HCT116 (cell line): ENCODE data around the gene HOXB2. TPM values are rescaled to one million over a fixed set of nuclear protein-coding genes. Genes with fewer than 3 reads are reported as not detected.

Source experiments
- ATAC-seq: fragments of 200-7000 bp; cut with Tn5 transposase; 2 replicates; pipeline ENCODE4 v1.9.1; 2020; ENCODE audit warnings: mild to moderate bottlenecking, moderate library complexity
- BruUV-seq: library from RNA; stranded (reverse); fragments of 400-500 nt; replicated peaks from 2 replicates; lab custom pipeline; 2021; lab: Mats Ljungman, UMichigan
- CTCF ChIA-PET: fragments of 300-600 bp; sonication (Branson Sonifier 250); formaldehyde crosslinking; loops from one replicate; lab custom pipeline; 2021; ENCODE audit warnings: antibody characterized with exemption; lab: Charles Lee
- POLR2A ChIA-PET: fragments of 300-600, 350-600 bp; sonication (Branson Sonifier 250); formaldehyde crosslinking; loops from one replicate; lab custom pipeline; 2021; ENCODE audit warnings: antibody characterized with exemption; lab: Charles Lee
- RAD21 ChIA-PET, 2 experiments: fragments of 300-600 bp; sonication (Branson Sonifier 250); formaldehyde crosslinking; loops; one replicate each; lab custom pipeline; 2023; ENCODE audit warnings: low total read pairs in 2 of 2; ENCODE audit not compliant: uncharacterized antibody in 2 of 2, unreplicated experiment in 2 of 2, low non-redundant PET in 1 of 2; lab: Charles Lee
- DNase-seq: peaks from one replicate; pipeline ENCODE4 v3.0.0-alpha.2; 2010; ENCODE audit warnings: low read depth, low spot score
- H2AFZ ChIP-seq: fragments of 200-600 bp; shearing (Covaris generic), sonication (generic); 2 replicates; pipeline ENCODE4 v1.6.1; 2017; ENCODE audit warnings: low read depth, mixed run types, mixed read lengths, antibody characterized with exemption, low read length; ENCODE audit not compliant: poor library complexity, severe bottlenecking
- H3K27ac ChIP-seq: 2 replicates; pipeline ENCODE4 v1.5.1; 2012; ENCODE audit warnings: low read depth, low read length
- H3K27me3 ChIP-seq: fragments of 200-600 bp; sonication (generic); 2 replicates; pipeline ENCODE4 v1.6.1; 2016; ENCODE audit warnings: mixed run types, low read length, mixed read lengths; ENCODE audit not compliant: insufficient read depth
- H3K36me3 ChIP-seq, 2 experiments: fragments of 200-500 bp in 1 of 2; fragments of 200-600 bp in 1 of 2; sonication (Bioruptor generic) in 1 of 2; sonication (generic) in 1 of 2; 2 replicates each; pipeline versions ENCODE4 v1.5.1 to v1.6.1; 2014 to 2016; ENCODE audit warnings: low read length in 2 of 2, inconsistent platforms in 1 of 2, mixed read lengths in 1 of 2, mixed run types in 1 of 2; ENCODE audit not compliant: insufficient read depth in 2 of 2, control insufficient read depth in 1 of 2
- H3K4me1 ChIP-seq, 2 experiments: fragments of 200-600 bp in 1 of 2; sonication (generic) in 1 of 2; 2 replicates each; pipeline versions ENCODE4 v1.5.1 to v1.6.1; 2012 to 2017; ENCODE audit warnings: low read length in 2 of 2, inconsistent platforms in 1 of 2, mild to moderate bottlenecking in 1 of 2, mixed read lengths in 1 of 2, mixed run types in 1 of 2, moderate library complexity in 1 of 2; ENCODE audit not compliant: insufficient read depth in 2 of 2, control insufficient read depth in 1 of 2
- H3K4me2 ChIP-seq: fragments of 200-600 bp; sonication (generic); 2 replicates; pipeline ENCODE4 v1.6.1; 2017; ENCODE audit warnings: mixed run types, low read length, mixed read lengths
- H3K4me3 ChIP-seq, 2 experiments: fragments of 200-600 bp in 1 of 2; sonication (generic) in 1 of 2; replicated peaks in 1 of 2; 2 replicates each; pipeline ENCODE4 v1.5.1; 2011 to 2016; ENCODE audit warnings: low read length in 2 of 2, control low read depth in 1 of 2, low read depth in 1 of 2, mild to moderate bottlenecking in 1 of 2, mixed read lengths in 1 of 2, mixed run types in 1 of 2
- H3K79me2 ChIP-seq: fragments of 200-600 bp; sonication (generic); 2 replicates; pipeline ENCODE4 v1.6.1; 2017; ENCODE audit warnings: mild to moderate bottlenecking, mixed run types, low read length, moderate library complexity, mixed read lengths; ENCODE audit not compliant: insufficient read depth
- H3K9ac ChIP-seq: fragments of 200-600 bp; sonication (generic); 2 replicates; pipeline ENCODE4 v1.6.1; 2016; ENCODE audit warnings: low read length, mixed read lengths
- H3K9me2 ChIP-seq: fragments of 200-600 bp; sonication (generic), shearing (Covaris generic); 2 replicates; pipeline ENCODE4 v1.6.1; 2017; ENCODE audit warnings: mixed run types, mild to moderate bottlenecking, moderate library complexity; ENCODE audit not compliant: insufficient read depth
- H3K9me3 ChIP-seq, 2 experiments: fragments of 200-500 bp in 1 of 2; fragments of 200-600 bp in 1 of 2; sonication (Bioruptor generic) in 1 of 2; sonication (generic) in 1 of 2; 2 replicates each; pipeline ENCODE4 v1.6.1; 2014 to 2017; ENCODE audit warnings: low read length in 2 of 2, mixed read lengths in 2 of 2, inconsistent platforms in 1 of 2, low read depth in 1 of 2, mild to moderate bottlenecking in 1 of 2, mixed run types in 1 of 2, moderate library complexity in 1 of 2; ENCODE audit not compliant: control insufficient read depth in 1 of 2, insufficient read depth in 1 of 2
- H4K20me1 ChIP-seq: fragments of 200-600 bp; sonication (generic), shearing (Covaris generic); 2 replicates; pipeline ENCODE4 v1.6.1; 2017; ENCODE audit warnings: mixed run types, mild to moderate bottlenecking, moderate library complexity; ENCODE audit not compliant: insufficient read depth
- CBX3 ChIP-seq: IDR thresholded peaks from 2 replicates; pipeline ENCODE4 v1.6.1; 2012; ENCODE audit warnings: low read depth
- ELF1 ChIP-seq: IDR thresholded peaks from 2 replicates; pipeline ENCODE4 v1.6.1; 2012; ENCODE audit warnings: low read depth, borderline replicate concordance
- EZH2phosphoT487 ChIP-seq: fragments of 200-600 bp; IDR thresholded peaks from 2 replicates; pipeline ENCODE4 v1.6.1; 2018; ENCODE audit warnings: antibody characterized with exemption, borderline replicate concordance
- POLR2A ChIP-seq: IDR thresholded peaks from 2 replicates; pipeline ENCODE4 v1.7.0; 2011; ENCODE audit warnings: borderline replicate concordance; ENCODE audit not compliant: insufficient read depth, insufficient read length; ENCODE audit errors: extremely low read depth
- intact Hi-C: fragments of 100-400 bp; cut with micrococcal nuclease; formaldehyde crosslinking; loops from 2 replicates; pipeline ENCODE4 v1.10.0; 2022
- total RNA-seq: library from RNA; stranded (reverse); gene quantifications from one replicate; pipeline ENCODE4 v1.2.1, GENCODE V29; 2021; ENCODE audit not compliant: unreplicated experiment
- TF ChIP-seq, protein P1 (sequence below): IDR thresholded peaks from 2 replicates; pipeline ENCODE4 v1.6.1; 2012; ENCODE audit warnings: low read depth
- TF ChIP-seq, protein P2 (sequence below), 3 experiments: fragments of 200-600 bp in 1 of 3; sonication (generic) in 1 of 3; IDR thresholded peaks in 2 of 3; conservative IDR thresholded peaks in 1 of 3; 2 replicates each; pipeline ENCODE4 v1.5.1; 2012 to 2017; ENCODE audit warnings: low read depth in 2 of 3, low read length in 2 of 3, antibody characterized with exemption in 1 of 3, borderline replicate concordance in 1 of 3, control low read depth in 1 of 3, mild to moderate bottlenecking in 1 of 3, mixed read lengths in 1 of 3, mixed run types in 1 of 3, moderate library complexity in 1 of 3; ENCODE audit not compliant: insufficient read depth in 1 of 3
- TF ChIP-seq, protein P3 (sequence below): IDR thresholded peaks from 2 replicates; pipeline ENCODE4 v1.6.1; 2012

Gene HOXB2
- total RNA-seq, 1 experiment from 2014 or later, result 2.0 TPM

DNA sequence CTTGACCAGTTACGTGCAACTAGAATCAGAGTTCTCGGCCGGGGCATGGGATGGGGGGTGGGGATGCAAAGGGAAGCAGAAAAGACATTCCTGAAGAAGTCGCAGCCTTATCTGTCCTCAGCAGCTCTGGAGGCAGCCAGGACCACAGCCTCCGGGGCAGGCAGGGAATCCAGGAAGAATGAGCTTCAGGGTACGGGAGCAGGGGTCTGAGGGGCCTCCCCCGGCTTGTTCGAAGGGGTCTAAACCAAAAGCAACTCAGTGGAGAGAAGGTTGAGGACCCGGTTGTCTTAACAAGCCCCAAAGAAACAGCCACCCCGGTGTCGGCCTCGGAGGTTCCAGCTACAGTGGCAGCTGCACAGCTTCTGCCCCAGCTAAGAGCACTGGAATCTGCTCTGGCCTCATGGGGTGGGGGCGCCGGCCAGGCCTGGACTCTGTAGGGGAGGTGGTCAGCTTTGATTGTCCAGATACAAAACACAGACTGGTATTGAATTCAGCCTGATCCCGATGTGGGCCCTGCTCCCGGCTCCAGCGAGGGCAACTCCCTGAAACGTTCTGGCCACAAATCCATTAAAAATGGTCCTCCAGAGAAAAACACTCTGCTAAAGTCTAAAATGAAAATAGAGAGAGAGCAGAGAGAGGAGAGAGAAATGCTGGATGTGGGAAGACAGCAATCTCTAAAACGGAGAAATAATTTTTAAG is 25.6 kb upstream of the HOXB2 start (continued):
- TF ChIP-seq, protein P1, sequence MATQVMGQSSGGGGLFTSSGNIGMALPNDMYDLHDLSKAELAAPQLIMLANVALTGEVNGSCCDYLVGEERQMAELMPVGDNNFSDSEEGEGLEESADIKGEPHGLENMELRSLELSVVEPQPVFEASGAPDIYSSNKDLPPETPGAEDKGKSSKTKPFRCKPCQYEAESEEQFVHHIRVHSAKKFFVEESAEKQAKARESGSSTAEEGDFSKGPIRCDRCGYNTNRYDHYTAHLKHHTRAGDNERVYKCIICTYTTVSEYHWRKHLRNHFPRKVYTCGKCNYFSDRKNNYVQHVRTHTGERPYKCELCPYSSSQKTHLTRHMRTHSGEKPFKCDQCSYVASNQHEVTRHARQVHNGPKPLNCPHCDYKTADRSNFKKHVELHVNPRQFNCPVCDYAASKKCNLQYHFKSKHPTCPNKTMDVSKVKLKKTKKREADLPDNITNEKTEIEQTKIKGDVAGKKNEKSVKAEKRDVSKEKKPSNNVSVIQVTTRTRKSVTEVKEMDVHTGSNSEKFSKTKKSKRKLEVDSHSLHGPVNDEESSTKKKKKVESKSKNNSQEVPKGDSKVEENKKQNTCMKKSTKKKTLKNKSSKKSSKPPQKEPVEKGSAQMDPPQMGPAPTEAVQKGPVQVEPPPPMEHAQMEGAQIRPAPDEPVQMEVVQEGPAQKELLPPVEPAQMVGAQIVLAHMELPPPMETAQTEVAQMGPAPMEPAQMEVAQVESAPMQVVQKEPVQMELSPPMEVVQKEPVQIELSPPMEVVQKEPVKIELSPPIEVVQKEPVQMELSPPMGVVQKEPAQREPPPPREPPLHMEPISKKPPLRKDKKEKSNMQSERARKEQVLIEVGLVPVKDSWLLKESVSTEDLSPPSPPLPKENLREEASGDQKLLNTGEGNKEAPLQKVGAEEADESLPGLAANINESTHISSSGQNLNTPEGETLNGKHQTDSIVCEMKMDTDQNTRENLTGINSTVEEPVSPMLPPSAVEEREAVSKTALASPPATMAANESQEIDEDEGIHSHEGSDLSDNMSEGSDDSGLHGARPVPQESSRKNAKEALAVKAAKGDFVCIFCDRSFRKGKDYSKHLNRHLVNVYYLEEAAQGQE, result no peak
- TF ChIP-seq, all 23 proteins: peak for 0

DNA sequence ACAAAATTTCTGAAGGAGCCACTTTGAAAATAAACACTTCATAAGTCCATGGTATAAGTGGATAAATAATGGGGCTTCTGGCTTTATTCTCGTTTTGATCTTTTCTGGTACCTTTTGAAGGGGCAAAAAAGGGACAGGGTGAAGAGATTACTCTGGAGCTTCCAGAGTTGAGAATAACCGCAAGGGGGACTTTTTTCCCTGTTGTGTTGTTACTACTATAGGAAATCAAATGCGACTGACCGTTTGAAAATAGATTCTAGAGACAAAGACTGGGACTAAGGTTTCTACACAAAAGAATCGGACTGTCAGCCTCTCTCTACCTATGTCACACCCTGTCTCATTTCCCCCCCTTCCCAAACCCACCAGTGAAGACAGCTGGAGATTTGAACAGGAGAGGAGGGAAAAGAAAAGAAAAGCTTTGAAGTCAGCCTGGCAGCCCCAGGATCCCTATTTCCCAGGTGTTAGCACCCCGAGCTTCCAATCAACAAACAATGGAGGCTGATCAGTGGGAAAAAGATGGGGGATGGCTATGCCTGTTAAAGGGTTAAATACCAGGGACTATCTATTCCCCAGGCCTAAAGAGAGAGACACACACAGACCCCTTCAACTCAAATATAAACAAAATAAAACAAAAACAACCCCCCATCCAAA is 24.9 kb upstream of the HOXB2 start:
- RAD21 ChIA-PET, result no interaction called here
- no peaks in the 10 kb centered on the region for H4K20me1 ChIP-seq
- H2AFZ ChIP-seq, result no peak overlapping the region
- H3K27me3 ChIP-seq, result no peaks in the 10 kb centered on the region
- H3K79me2 ChIP-seq, result peaks cover 70% of the 10 kb centered on the region
- no peak overlapping the region for H3K27ac ChIP-seq
- H3K4me3 ChIP-seq, result no peak overlapping the region
- POLR2A ChIA-PET, result no interaction called here
- ATAC-seq, result no peak
- TF ChIP-seq ELF1, result no peak
- TF ChIP-seq POLR2A, result no peak
- TF ChIP-seq EZH2phosphoT487, result no peak
- TF ChIP-seq CBX3, result no peak
- TF ChIP-seq, protein P1, result no peak
- TF ChIP-seq, protein P2, sequence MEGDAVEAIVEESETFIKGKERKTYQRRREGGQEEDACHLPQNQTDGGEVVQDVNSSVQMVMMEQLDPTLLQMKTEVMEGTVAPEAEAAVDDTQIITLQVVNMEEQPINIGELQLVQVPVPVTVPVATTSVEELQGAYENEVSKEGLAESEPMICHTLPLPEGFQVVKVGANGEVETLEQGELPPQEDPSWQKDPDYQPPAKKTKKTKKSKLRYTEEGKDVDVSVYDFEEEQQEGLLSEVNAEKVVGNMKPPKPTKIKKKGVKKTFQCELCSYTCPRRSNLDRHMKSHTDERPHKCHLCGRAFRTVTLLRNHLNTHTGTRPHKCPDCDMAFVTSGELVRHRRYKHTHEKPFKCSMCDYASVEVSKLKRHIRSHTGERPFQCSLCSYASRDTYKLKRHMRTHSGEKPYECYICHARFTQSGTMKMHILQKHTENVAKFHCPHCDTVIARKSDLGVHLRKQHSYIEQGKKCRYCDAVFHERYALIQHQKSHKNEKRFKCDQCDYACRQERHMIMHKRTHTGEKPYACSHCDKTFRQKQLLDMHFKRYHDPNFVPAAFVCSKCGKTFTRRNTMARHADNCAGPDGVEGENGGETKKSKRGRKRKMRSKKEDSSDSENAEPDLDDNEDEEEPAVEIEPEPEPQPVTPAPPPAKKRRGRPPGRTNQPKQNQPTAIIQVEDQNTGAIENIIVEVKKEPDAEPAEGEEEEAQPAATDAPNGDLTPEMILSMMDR (IDR thresholded peaks at IDR 0.05 in 2 of 3, conservative IDR thresholded peaks at IDR 0.05 in 1 of 3; ENCODE audit: borderline replicate concordance in 1 of 3, insufficient read depth in 1 of 3, low read depth in 2 of 3, low read length in 2 of 3), result no peak
- TF ChIP-seq, protein P3, sequence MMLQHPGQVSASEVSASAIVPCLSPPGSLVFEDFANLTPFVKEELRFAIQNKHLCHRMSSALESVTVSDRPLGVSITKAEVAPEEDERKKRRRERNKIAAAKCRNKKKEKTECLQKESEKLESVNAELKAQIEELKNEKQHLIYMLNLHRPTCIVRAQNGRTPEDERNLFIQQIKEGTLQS, result no peak
- no peaks in the 10 kb centered on the region for H3K4me1 ChIP-seq
- no peaks in the 10 kb centered on the region for H3K9me3 ChIP-seq
- DNase-seq, result no peak
- no TSS peak for BruUV-seq
- CTCF ChIA-PET, result no interaction called here
- H3K9ac ChIP-seq, result no peak overlapping the region
- no peak overlapping the region for H3K4me2 ChIP-seq
- H3K36me3 ChIP-seq, result no peaks in the 10 kb centered on the region; a peak in 1 of 4 replicates
- no peaks in the 10 kb centered on the region for H3K9me2 ChIP-seq
- intact Hi-C loops, result no loop called here
